Placental pericyte (primary cell): ENCODE data around the gene MYO5B. TPM values are rescaled to one million over a fixed set of nuclear protein-coding genes. Genes with fewer than 3 reads are reported as not detected.

Experiments used
- small RNA-seq: library from RNA; depleted of rRNA; stranded (forward); fragments of <200 nt; gene quantifications from one replicate; pipeline ENCODE3, GENCODE V24; 2012; ENCODE audit warnings: low replicate concordance
- total RNA-seq: library from RNA; depleted of rRNA; stranded (reverse); fragments of >200 nt; gene quantifications from 2 replicates; pipeline ENCODE4 v1.2.3, GENCODE V29; 2012

Gene MYO5B
- 0.66 and 0.72 TPM in 2 replicates for total RNA-seq

DNA sequence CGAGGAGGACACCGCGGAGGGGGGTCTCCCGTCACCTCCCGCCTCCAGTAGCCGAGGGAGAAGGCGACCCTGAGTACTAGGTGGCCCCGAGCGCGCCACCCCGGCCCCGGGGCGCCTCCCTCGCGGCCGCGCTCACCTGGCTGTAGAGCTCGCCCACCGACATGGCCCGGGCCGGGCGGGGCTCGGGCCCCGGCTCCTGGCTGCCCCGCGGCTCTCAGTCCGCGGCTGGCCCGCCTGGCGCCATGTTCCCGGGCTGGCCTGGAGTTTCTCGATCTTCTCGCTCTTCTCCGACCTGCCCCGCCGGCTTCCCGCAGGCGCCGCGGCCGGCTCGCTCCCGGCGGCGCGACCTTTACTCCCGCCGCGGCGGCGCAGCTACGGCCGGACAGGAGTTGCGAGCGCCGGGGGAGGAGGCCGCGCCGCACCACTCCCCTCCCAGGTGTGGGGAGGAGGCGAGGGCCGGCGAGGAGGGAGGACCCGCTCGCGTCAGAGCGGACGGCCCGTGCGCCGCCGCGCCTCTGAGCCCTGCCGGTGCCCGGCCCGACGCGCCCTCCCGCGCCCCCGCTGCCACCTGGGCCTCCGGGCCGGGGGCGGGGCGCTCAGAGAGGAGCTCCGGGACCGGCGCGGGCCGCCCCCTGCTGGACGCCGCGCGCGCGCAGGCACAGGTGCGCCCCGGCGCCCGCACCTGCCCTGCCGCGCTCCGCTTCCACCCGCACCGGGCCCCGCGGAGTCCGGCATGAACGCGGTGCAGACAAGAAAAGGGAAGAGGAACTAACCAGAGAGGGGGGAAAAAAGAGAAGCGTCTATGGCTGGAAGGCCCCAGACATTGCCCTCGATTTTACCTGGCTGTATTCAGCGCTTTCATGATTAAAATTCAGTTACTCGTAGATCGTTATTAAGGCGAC is at the start of gene MYO5B:
Gene MYO5B, minus strand, starts transcription at position 517 of the 902 bp plus-strand sequence. Its CDS starts 354 bp downstream, at position 163.

DNA sequence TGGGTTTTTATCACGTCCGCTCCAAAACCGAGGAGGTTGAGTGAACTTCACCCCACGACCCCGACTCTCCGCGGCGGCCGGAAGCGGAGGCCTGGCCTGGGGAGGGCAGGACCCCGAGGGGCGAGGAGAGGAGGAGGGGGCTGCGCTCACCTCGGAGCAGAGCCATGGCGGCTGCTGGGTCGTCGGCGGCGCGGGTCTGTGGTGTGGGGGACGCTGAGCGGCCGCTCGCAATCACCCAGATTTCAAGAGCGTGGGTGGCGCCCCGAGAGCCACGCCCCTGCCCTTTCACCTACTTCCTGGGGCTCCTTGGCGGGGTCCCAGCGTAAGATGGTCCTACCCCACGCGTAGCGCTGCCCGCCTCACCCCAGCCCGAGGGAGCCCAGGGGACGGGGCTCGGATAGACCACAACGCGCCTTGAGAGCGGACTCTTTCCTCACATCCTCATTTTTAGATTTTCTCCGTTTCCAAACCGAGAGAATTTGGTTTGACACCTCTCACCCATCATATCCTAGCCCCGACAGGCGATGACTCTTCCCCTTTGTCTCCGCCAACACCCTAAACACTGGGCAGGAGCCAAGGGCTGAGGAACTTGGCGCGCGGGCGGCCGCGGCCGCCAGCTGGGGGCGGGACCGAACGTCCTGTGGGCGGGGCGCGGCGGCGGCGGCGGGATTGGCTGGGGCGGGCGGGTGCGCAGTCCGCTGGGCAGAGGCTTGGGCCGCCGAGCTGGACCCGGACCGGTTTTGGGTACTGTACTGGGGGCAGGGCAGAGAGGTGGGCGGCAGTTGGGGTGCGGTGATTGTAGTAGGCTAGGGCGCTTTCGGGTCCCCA is 381.4 kb downstream of the MYO5B start, which contains the start of gene ACAA2:
Gene ACAA2, minus strand, starts transcription at position 215 of the 828 bp plus-strand sequence. Its CDS starts 49 bp downstream, at position 166.

Small RNAs within 50 kb of the gene (small RNA-seq; reads per million reads assigned to genes)
- gene RF00019 (not detected), gene RF00283 (not detected), gene RN7SL310P (not detected), gene RNA5SP457 (not detected), gene SCARNA17 (not detected)

Other genes with a start within 250 kb of the MYO5B start
- 0.22 TPM in 1 of 2 replicates, not detected in the other for gene CFAP53, start 71.3 kb upstream of the MYO5B start, total RNA-seq
- 88.2 and 114 TPM in 2 replicates for gene MBD1, start 86.4 kb upstream of the MYO5B start, total RNA-seq
- gene CXXC1, start 92.5 kb upstream of the MYO5B start, total RNA-seq = 52.0 and 53.0 TPM in 2 replicates
- gene SKA1, start 179.9 kb upstream of the MYO5B start, total RNA-seq = 2.0 and 36.8 TPM in 2 replicates